Lung (tissue), 12 donors: ENCODE results near the gene PRKCD. TPM values are rescaled to one million over a fixed set of nuclear protein-coding genes. Genes with fewer than 3 reads are reported as not detected.
A peak's percentile ranks its signal among the peaks of the same experiment; 100 is the strongest.

Source experiments
- ATAC-seq: fragments of 200-7000 bp; cut with Tn5 transposase; one replicate; pipeline ENCODE4 v1.9.1; 2020; ENCODE audit warnings: moderate number of reproducible peaks; ENCODE audit not compliant: insufficient read depth, low FRiP score
- DNase-seq, 3 donors: peaks; one replicate each; pipeline ENCODE4 v3.0.0-alpha.2; 2013 to 2017
- H3K27ac ChIP-seq, 2 donors: one replicate each; pipeline ENCODE4 v1.5.1; 2013; ENCODE audit warnings: mild to moderate bottlenecking in 2 of 2, moderate library complexity in 2 of 2, control low read depth in 1 of 2, inconsistent platforms in 1 of 2, low read depth in 1 of 2, low read length in 1 of 2
- H3K27me3 ChIP-seq, 3 donors: one replicate each; pipeline ENCODE4 v1.5.1; 2013; ENCODE audit warnings: low read length in 2 of 3; ENCODE audit not compliant: control insufficient read depth in 3 of 3, insufficient read depth in 3 of 3
- H3K36me3 ChIP-seq, 4 donors: one replicate each; pipeline ENCODE4 v1.5.1; 2013; ENCODE audit warnings: low read length in 4 of 4, mild to moderate bottlenecking in 1 of 4, moderate library complexity in 1 of 4; ENCODE audit not compliant: control insufficient read depth in 4 of 4, insufficient read depth in 4 of 4
- H3K4me1 ChIP-seq, 5 donors: one replicate each; pipeline ENCODE4 v1.5.1; 2013; ENCODE audit warnings: low read length in 5 of 5, mild to moderate bottlenecking in 2 of 5, moderate library complexity in 1 of 5; ENCODE audit not compliant: control insufficient read depth in 5 of 5, insufficient read depth in 5 of 5
- H3K4me3 ChIP-seq: one replicate; pipeline ENCODE4 v1.5.1; 2013; ENCODE audit warnings: mild to moderate bottlenecking, control low read depth, moderate library complexity
- H3K9ac ChIP-seq, 2 donors: one replicate each; pipeline ENCODE4 v1.5.1; 2013; ENCODE audit warnings: low read length in 2 of 2, control low read depth in 1 of 2; ENCODE audit not compliant: insufficient read depth in 1 of 2
- H3K9me3 ChIP-seq, 4 donors: one replicate each; pipeline ENCODE4 v1.5.1; 2013; ENCODE audit warnings: low read length in 3 of 4, mild to moderate bottlenecking in 1 of 4, moderate library complexity in 1 of 4; ENCODE audit not compliant: control insufficient read depth in 4 of 4, insufficient read depth in 3 of 4
- WGBS, 2 donors: extraction: QIAGEN DNeasy Blood & Tissue Kit; methylation state at CpG; one replicate each; pipeline ENCODE4 v1.1.7; 2013; 5-methylcytosine and 5-hydroxymethylcytosine counted together
- polyA plus RNA-seq, 2 donors: library from polyadenylated mRNA; stranded (reverse); fragments of 200-250 nt; gene quantifications; one replicate each; pipeline ENCODE4 v1.2.1, GENCODE V29; 2013
- total RNA-seq, 2 donors: library from RNA; depleted of rRNA in 1 of 2; stranded (reverse); fragments of >200 nt in 1 of 2; gene quantifications; one replicate each; pipeline ENCODE4 v1.2.1, GENCODE V29; 2014 to 2021
- TF ChIP-seq, protein P1 (sequence below): IDR thresholded peaks from 2 replicates; pipeline ENCODE4 v1.5.1; 2012; ENCODE audit warnings: mild to moderate bottlenecking; ENCODE audit errors: control extremely low read depth, extremely low read depth
- donor health status: control.
- donor health status: control.
- donor health status: Bipolar disorder and iron deficiency.
- donor health status: healthy.
- donor health status: DM: yes; HTN: yes; CAD: no.

The PRKCD gene
- total and polyA plus RNA-seq, 4 donors: 34.9 to 85.2 (median 65.9) TPM

DNA sequence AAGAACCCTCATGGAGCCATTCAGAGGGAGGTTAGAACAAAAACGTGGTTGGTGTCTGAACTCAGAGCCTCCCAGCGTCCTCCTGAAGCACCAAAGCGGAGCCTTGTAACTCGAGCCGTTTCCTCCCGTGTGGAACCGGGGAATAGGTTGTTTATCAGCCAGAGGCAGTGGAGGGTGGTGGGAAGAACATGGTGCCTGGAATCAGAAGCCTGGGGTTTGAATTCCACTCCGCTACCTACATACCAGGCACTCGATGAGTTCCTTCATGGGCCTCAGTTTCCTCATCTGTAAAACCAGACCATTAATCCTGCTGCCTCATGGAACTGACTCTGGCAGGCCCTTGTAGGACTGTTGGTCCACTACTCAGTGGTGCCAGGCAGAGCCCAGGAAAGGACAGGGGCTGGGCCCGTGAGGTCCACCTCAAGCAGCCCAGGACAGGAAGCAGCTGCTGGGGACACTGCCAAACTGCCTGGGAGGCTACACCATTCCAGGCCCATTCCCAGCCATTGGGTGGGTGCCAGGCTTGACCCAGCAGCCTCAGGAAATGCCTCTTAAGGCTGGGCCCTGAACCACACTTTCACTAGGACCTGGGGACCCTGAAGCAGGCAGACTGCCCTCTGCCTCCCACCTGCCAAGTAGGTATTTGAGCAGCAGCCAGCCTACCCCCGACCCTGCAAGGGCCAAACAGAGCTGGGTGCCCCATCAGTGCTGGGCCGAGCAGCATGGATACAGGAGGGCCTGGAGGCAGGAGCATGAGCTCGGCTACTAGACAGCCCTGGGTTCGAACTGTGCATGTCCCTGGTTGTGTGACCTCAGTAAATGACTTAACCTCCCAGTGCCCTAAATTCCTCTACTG, 33.4 kb downstream of the PRKCD start:
- Histone ChIP-seq H3K4me1 (peaks cover 0 to 12% (median 3%) of the 10 kb centered on the region in 5 donors), H3K9me3 (no peaks in the 10 kb centered on the region), H3K36me3 (peaks cover 0 to 28% (median 6%) of the 10 kb centered on the region in 4 donors), H3K4me3 (no peak overlapping the region), H3K27me3 (no peaks in the 10 kb centered on the region), H3K9ac (no peak overlapping the region), H3K27ac (no peak overlapping the region)
- no peak for ATAC-seq
- 59 to 78% methylated on average over 14 of the region's 14 CpGs for WGBS, 2 donors
- peak; percentile 33 to 64 (median 51) for DNase-seq
- TF ChIP-seq, protein P1, sequence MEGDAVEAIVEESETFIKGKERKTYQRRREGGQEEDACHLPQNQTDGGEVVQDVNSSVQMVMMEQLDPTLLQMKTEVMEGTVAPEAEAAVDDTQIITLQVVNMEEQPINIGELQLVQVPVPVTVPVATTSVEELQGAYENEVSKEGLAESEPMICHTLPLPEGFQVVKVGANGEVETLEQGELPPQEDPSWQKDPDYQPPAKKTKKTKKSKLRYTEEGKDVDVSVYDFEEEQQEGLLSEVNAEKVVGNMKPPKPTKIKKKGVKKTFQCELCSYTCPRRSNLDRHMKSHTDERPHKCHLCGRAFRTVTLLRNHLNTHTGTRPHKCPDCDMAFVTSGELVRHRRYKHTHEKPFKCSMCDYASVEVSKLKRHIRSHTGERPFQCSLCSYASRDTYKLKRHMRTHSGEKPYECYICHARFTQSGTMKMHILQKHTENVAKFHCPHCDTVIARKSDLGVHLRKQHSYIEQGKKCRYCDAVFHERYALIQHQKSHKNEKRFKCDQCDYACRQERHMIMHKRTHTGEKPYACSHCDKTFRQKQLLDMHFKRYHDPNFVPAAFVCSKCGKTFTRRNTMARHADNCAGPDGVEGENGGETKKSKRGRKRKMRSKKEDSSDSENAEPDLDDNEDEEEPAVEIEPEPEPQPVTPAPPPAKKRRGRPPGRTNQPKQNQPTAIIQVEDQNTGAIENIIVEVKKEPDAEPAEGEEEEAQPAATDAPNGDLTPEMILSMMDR: no peak

DNA sequence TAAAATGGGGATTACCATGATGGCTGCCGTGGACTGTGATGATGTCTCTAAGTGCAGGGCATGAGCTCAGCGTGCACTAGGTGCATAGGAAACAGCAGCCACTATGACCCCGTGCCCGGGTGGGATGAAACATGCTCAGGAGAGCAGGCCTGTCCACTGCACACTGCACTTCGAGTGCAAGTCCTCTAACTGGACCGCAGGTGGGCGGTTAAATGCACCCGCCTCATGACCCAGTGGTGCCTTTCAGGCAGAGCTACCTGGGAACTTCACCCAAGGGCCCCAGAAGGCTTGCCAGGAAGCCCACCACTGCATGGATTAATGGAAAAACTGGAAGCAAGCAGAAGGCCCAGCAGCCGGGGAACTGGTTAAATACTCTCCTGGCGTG, 34.0 kb downstream of the PRKCD start:
- DNase-seq (no peak), ATAC-seq (no peak)
- Histone ChIP-seq H3K9me3 (no peaks in the 10 kb centered on the region), H3K27me3 (no peaks in the 10 kb centered on the region), H3K36me3 (peaks cover 0 to 21% (median 1%) of the 10 kb centered on the region in 4 donors), H3K9ac (no peak overlapping the region), H3K4me1 (peaks cover 0 to 12% (median 3%) of the 10 kb centered on the region in 5 donors), H3K27ac (no peak overlapping the region), H3K4me3 (no peak overlapping the region)
- TF ChIP-seq, protein P1: no peak
- WGBS, 2 donors: 89 to 92% methylated on average over 10 of the region's 10 CpGs

DNA sequence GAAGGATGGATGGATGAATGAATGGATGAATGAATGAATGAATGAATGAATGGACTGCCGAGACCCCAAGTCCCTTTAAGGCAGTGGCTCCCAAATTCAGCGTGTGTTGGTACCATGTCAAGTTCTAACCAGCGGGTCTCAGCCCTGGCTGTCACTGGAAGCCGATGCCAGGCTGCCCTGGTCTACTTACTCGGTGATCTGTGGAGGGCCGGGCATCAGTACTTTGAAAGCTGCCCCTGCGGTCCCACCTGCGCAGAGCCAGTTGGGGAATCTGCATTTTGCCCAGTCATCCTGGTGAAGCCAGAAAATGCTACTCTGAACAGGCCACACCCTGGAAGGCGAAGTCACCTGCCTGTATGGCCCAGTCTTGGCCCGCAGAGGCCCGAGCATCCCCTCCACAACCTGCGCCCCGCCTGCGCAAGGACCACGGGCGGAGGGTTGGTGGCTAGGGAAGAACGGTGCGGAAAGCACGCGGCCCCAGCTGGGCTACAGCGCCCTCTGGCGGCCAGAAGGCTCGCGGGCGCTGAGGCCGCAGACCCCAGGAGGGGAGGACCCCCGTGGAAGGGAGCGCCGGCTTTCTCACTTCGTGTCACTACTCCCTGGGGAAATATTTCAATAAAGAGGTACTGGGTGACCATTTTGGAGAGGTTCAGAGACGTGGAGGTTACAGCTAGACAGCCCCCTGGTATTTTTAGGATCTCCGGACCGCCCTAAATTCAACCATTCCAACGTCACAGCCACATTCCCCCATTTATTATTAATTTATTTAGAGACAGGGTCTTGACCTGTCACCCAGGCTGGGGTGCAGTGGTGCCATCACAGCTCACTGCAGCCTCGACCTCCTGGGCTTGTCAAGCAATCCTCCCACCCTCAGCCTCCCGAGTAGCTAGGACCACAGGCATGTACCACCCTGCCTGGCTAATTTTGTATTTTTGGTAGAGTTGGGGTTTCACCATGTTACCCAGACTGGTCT, 34.9 kb downstream of the PRKCD start:
- ATAC-seq (peak; percentile 79), DNase-seq (peak; percentile 52 to 64 (median 61))
- Histone ChIP-seq H3K4me1 (peaks cover 0 to 12% (median 3%) of the 10 kb centered on the region in 5 donors), H3K36me3 (peaks cover 0 to 13% (median 0%) of the 10 kb centered on the region in 4 donors), H3K27me3 (no peaks in the 10 kb centered on the region), H3K27ac (no peak overlapping the region), H3K9me3 (no peaks in the 10 kb centered on the region), H3K4me3 (no peak overlapping the region), H3K9ac (no peak overlapping the region)
- TF ChIP-seq, protein P1: peak; percentile 87
- 23 to 28% methylated on average over 34 to 36 of the region's 36 CpGs for WGBS, 2 donors
